Suprapubic skin (tissue), 4 donors: ENCODE measurements around the gene CTNNA3. TPM values are rescaled to one million over a fixed set of nuclear protein-coding genes. Genes with fewer than 3 reads are reported as not detected.

Source experiments
- DNase-seq, 2 donors: peaks; one replicate each; pipeline ENCODE4 v3.0.0-alpha.2; 2019; ENCODE audit warnings: low spot score in 2 of 2
- H3K27ac ChIP-seq: fragments of 200-600 bp; sonication (generic); one replicate; pipeline ENCODE4 v1.5.1; 2019
- H3K27me3 ChIP-seq: fragments of 200-600 bp; sonication (generic); one replicate; pipeline ENCODE4 v1.5.1; 2019
- H3K36me3 ChIP-seq: fragments of 200-600 bp; sonication (generic); one replicate; pipeline ENCODE4 v1.5.1; 2019
- H3K4me1 ChIP-seq: fragments of 200-600 bp; sonication (generic); one replicate; pipeline ENCODE4 v1.5.1; 2019
- H3K4me3 ChIP-seq: fragments of 200-600 bp; sonication (generic); one replicate; pipeline ENCODE4 v1.5.1; 2019; ENCODE audit warnings: mild to moderate bottlenecking
- H3K9me3 ChIP-seq: fragments of 200-600 bp; sonication (generic); one replicate; pipeline ENCODE4 v1.5.1; 2019
- EP300 ChIP-seq: sonication (generic); formaldehyde crosslinking; IDR thresholded peaks from one replicate; pipeline ENCODE4 v1.6.1; 2017; ENCODE audit warnings: antibody characterized with exemption
- POLR2A ChIP-seq, 2 donors: fragments of 450-650 bp; IDR thresholded peaks; one replicate each; pipeline ENCODE4 v1.6.1; 2017; ENCODE audit warnings: antibody characterized with exemption in 2 of 2, mild to moderate bottlenecking in 2 of 2, moderate library complexity in 2 of 2
- POLR2AphosphoS5 ChIP-seq, 3 donors: sonication (generic); formaldehyde crosslinking; IDR thresholded peaks; one replicate each; pipeline ENCODE4 v1.6.1; 2017; ENCODE audit warnings: antibody characterized with exemption in 3 of 3
- WGBS: methylation state at CpG from one replicate; pipeline ENCODE4 v1.1.5; 2018; 5-methylcytosine and 5-hydroxymethylcytosine counted together
- total RNA-seq, 4 donors: library from RNA; depleted of rRNA; stranded (reverse); fragments of >200 nt; gene quantifications; one replicate each; pipeline ENCODE4 v1.1.0, GENCODE V29; 2016
- TF ChIP-seq, protein P1 (sequence below), 2 donors: fragments of 200-600 bp in 1 of 2; fragments of 450-650 bp in 1 of 2; sonication (generic) in 1 of 2; IDR thresholded peaks; one replicate each; pipeline ENCODE4 v1.5.1; 2016 to 2019; ENCODE audit warnings: antibody characterized with exemption in 2 of 2, mild to moderate bottlenecking in 1 of 2, moderate library complexity in 1 of 2

CTNNA3 gene
- total RNA-seq, 4 donors from 2014 or later, result 0.08 to 0.29 (median 0.21) TPM

DNA sequence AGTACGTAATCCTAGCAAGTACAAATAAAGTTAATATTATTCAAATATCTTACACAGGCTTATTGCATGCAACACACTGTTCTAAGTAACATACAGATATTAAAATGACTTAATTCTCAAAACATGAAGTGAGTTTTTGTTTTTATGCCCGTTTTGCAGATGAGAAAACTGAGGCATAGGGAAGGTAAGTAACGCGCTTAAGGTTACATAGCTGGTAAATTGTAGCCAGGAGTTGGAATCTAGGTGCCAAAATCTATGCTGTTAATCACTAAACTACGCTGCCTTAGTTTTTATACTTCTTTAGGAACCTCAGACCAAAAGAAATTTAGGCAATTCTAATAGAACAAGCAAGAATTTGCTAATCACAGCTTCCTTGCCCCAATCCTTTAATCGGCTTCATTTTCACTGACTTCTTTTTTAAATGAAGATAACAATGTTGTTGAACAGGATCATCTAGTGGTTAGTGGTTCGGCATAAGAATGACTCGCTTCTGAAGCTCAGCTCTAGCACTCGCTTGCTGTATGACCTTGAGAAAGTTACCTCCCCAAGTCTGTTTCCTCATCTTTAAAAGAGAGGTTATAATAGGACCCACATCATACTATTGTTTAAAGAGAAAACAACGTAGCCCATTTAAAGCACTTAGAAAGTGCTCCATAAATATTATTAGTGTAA is 771.2 kb downstream of the CTNNA3 start:
- Histone ChIP-seq H3K4me3 (no peak overlapping the region), H3K4me1 (peaks cover 16% of the 10 kb centered on the region), H3K27ac (no peak overlapping the region), H3K36me3 (no peaks in the 10 kb centered on the region), H3K27me3 (peaks cover 39% of the 10 kb centered on the region), H3K9me3 (no peaks in the 10 kb centered on the region)
- 66% methylated on average over 10 of the region's 10 CpGs for WGBS
- TF ChIP-seq POLR2A (IDR thresholded peaks at IDR 0.05) (no peak), EP300 (no peak), POLR2AphosphoS5 (IDR thresholded peaks at IDR 0.05) (no peak)
- TF ChIP-seq, protein P1, sequence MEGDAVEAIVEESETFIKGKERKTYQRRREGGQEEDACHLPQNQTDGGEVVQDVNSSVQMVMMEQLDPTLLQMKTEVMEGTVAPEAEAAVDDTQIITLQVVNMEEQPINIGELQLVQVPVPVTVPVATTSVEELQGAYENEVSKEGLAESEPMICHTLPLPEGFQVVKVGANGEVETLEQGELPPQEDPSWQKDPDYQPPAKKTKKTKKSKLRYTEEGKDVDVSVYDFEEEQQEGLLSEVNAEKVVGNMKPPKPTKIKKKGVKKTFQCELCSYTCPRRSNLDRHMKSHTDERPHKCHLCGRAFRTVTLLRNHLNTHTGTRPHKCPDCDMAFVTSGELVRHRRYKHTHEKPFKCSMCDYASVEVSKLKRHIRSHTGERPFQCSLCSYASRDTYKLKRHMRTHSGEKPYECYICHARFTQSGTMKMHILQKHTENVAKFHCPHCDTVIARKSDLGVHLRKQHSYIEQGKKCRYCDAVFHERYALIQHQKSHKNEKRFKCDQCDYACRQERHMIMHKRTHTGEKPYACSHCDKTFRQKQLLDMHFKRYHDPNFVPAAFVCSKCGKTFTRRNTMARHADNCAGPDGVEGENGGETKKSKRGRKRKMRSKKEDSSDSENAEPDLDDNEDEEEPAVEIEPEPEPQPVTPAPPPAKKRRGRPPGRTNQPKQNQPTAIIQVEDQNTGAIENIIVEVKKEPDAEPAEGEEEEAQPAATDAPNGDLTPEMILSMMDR (IDR thresholded peaks at IDR 0.05), result no peak
- no peak for DNase-seq

DNA sequence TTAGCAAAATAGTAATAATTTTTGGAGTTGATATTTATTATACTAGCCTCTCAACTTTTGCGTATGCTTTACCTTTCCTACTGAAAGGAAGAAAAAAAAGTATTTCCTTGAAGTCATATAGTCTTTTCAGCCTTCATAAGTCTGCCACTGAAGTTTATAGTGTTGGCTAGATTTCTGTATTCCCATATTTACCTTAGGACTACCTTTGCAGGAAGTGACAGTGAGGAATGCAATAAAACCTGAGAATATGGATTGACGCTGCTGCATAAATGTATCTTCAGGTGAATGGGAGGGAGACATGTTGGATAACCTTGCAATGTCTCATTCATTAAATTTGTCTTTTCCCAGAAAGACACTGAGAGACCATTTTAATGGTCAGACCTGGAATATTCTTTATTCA is 776.7 kb downstream of the CTNNA3 start:
- no peaks in the 10 kb centered on the region for H3K27me3 ChIP-seq
- WGBS, result 95% methylated on average over 2 of the region's 2 CpGs
- H3K36me3 ChIP-seq, result no peaks in the 10 kb centered on the region
- TF ChIP-seq POLR2A (IDR thresholded peaks at IDR 0.05), result no peak
- TF ChIP-seq, protein P1 (IDR thresholded peaks at IDR 0.05), result no peak
- no peak for TF ChIP-seq EP300
- TF ChIP-seq POLR2AphosphoS5 (IDR thresholded peaks at IDR 0.05), result no peak
- H3K4me1 ChIP-seq, result no peaks in the 10 kb centered on the region
- H3K9me3 ChIP-seq, result no peaks in the 10 kb centered on the region
- no peak overlapping the region for H3K27ac ChIP-seq
- H3K4me3 ChIP-seq, result no peak overlapping the region
- no peak for DNase-seq

DNA sequence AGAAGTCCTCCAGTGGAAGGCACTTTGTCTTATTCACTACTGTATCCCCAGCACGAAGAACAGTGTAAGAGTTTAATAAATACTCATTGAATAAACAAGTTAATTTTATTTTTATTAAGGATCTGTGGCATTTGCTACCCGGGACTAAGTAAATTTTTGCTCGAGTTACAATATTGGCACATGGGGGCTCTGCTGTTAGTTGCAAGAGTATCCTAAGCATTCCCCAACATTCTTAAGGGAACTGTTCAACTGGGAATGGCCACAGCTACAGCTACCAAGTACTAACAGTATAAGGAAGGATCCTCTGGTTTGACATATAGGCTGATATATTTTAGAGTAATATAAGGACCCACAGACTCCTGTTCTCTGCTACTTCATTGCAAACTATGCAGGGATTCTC is 778.9 kb downstream of the CTNNA3 start:
- no peaks in the 10 kb centered on the region for H3K27me3 ChIP-seq
- 65% methylated on average over 3 of the region's 3 CpGs for WGBS
- no peak overlapping the region for H3K4me3 ChIP-seq
- no peak for DNase-seq
- H3K36me3 ChIP-seq, result no peaks in the 10 kb centered on the region
- no peak overlapping the region for H3K27ac ChIP-seq
- no peaks in the 10 kb centered on the region for H3K9me3 ChIP-seq
- no peak for TF ChIP-seq POLR2AphosphoS5 (IDR thresholded peaks at IDR 0.05)
- no peak for TF ChIP-seq EP300
- TF ChIP-seq, protein P1 (IDR thresholded peaks at IDR 0.05), result no peak
- TF ChIP-seq POLR2A (IDR thresholded peaks at IDR 0.05), result no peak
- H3K4me1 ChIP-seq, result no peaks in the 10 kb centered on the region

DNA sequence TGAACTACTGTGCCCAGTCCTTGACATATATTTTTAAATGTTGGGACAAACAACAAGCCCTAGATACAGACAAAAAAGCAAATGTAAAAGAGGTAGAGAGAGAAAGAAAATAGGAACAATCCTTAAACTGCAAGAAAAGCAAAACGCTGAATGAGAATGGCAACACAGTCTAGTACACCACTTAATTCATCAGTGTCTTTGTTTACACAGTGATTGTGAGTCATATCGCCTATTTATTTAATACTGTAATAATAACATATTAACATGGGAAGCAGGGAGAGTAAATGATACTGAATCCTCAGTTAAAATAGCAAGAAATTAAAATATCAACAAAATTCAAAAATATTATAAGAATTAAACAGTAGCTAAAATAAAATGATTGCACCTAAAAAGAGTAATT is 780.0 kb downstream of the CTNNA3 start:
- Histone ChIP-seq H3K36me3 (no peaks in the 10 kb centered on the region), H3K27me3 (no peaks in the 10 kb centered on the region), H3K9me3 (no peaks in the 10 kb centered on the region), H3K27ac (no peak overlapping the region), H3K4me1 (no peaks in the 10 kb centered on the region), H3K4me3 (no peak overlapping the region)
- no peak for DNase-seq
- 90% methylated on average over 2 of the region's 2 CpGs for WGBS
- TF ChIP-seq POLR2A (IDR thresholded peaks at IDR 0.05) (no peak), EP300 (no peak), POLR2AphosphoS5 (IDR thresholded peaks at IDR 0.05) (no peak)
- TF ChIP-seq, protein P1 (IDR thresholded peaks at IDR 0.05), result no peak

DNA sequence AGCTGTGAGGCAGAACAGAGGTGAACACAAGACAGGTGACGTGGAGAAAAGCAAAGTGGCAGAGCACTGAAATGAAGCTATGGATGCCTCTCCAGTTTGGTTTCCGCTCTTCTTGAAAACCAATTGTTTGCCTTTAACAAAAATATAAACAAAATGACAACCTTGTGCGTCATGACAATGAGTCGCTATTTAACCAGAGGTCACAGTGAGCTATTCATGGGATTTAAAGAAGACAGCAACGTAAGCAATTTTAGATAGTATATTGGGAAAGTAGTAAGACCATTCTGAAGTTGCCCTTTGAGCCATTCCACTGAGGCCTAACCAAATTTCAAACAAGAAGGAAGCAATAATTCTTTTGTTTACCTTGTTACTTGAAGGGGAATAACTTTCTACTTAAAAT is 785.3 kb downstream of the CTNNA3 start:
- TF ChIP-seq POLR2AphosphoS5 (IDR thresholded peaks at IDR 0.05) (no peak), POLR2A (IDR thresholded peaks at IDR 0.05) (no peak), EP300 (no peak)
- TF ChIP-seq, protein P1 (IDR thresholded peaks at IDR 0.05), result no peak
- H3K27ac ChIP-seq, result no peak overlapping the region
- H3K4me1 ChIP-seq, result no peaks in the 10 kb centered on the region
- H3K27me3 ChIP-seq, result no peaks in the 10 kb centered on the region
- WGBS, result 90% methylated on average over 5 of the region's 5 CpGs
- DNase-seq, result no peak
- no peak overlapping the region for H3K4me3 ChIP-seq
- no peaks in the 10 kb centered on the region for H3K9me3 ChIP-seq
- no peaks in the 10 kb centered on the region for H3K36me3 ChIP-seq
